ENCODE results near the gene DTYMK.

Gene DTYMK

DNA sequence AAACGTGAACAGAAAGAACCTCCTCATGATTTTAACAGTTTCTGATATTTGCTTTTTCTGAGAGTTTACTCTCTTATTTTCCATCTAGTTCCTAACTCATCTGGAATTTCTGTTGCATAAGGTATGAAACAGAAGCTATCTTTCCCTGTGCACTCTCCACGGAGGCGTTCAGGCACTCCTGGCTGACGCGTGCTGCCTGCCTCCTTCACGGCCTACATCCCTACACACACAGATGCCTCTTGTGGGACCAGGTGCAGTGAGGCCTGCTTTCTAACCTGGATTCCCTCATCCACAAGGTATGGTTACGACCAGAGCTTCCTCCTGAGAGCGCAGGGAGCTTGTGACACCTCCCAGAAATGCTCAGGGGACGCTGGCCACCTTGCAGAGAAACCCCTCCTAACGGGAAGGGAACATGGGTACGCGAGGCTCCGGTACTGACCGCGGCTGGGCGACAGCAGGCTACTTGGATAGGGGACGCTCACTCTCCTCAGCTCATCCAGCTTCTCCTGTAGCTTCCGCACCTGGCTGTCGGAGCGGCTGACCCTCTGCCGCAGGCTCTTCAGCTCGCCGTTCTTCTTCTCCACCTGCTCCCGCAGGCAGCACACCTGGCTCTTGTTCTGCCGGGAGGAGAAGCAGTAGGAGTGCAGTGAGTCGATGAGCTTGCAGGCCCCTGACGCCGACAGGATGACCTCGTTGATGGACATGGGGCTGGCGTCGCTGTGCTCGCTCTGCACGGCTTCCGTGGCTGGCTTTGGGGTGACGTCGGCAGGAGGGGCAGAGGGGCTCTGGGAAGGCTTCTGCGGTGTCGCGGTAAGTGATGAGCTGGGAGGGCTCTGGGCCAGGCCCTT, 53.9 kb downstream of the DTYMK start:
- Histone ChIP-seq H3K27me3 (ENCODE audit: control insufficient read depth in 5 of 5, insufficient read depth in 4 of 5, low read length in 5 of 5) (no peaks in the 10 kb centered on the region), H3K9ac (ENCODE audit: low read length in 5 of 5) (no peak overlapping the region), H3K4me3 (ENCODE audit: low read depth in 1 of 5, low read length in 5 of 5) (no peak overlapping the region), H3K9me3 (ENCODE audit: control insufficient read depth in 5 of 5, low read length in 5 of 5) (no peaks in the 10 kb centered on the region), H3K27ac (ENCODE audit: low read depth, low read length) (no peak overlapping the region), H3K36me3 (ENCODE audit: control insufficient read depth in 5 of 5, insufficient read depth in 5 of 5, low read length in 5 of 5) (peaks cover 0 to 43% (median 31%) of the 10 kb centered on the region in 5 donors), H3K4me1 (ENCODE audit: control insufficient read depth in 5 of 5, insufficient read depth in 5 of 5, low read length in 5 of 5) (peaks cover 0 to 14% (median 13%) of the 10 kb centered on the region in 5 donors)

DNA sequence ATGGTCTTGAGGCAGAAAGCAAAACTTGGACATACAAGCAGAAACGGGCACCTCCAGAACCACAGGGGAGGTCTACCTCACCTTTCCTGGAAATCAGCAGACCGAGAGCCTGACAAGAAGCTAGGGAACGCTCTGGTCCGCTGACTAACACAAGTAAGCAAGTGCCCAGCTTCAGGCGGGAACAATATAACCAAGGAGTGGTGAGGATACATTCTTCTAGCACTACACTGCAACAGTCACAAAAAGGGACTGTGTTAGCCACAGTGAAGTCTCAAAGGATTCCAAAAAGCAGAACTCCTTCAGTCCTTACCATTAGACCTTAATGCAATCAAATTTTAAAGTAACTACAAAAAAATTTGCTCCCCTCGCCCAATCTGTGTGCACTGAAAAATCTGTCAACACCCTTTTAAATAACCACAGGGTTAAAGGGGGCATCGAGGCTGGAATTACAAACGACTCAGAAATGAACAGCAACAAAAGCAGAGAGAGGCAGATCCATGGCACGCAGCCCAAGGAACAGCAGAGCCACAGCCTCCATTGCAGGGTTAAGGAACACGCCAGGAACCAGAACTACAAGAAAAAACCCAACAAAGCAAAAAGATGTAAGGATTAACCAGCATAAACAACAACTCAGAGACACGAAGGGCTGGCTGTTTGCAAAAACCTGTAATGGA, 56.7 kb downstream of the DTYMK start:
- Histone ChIP-seq H3K27me3 (ENCODE audit: control insufficient read depth in 5 of 5, insufficient read depth in 4 of 5, low read length in 5 of 5) (no peaks in the 10 kb centered on the region), H3K9ac (ENCODE audit: low read length in 5 of 5) (no peak overlapping the region), H3K9me3 (ENCODE audit: control insufficient read depth in 5 of 5, low read length in 5 of 5) (no peaks in the 10 kb centered on the region), H3K27ac (ENCODE audit: low read depth, low read length) (no peak overlapping the region), H3K4me1 (ENCODE audit: control insufficient read depth in 5 of 5, insufficient read depth in 5 of 5, low read length in 5 of 5) (peaks cover 0 to under 1% (median 0%) of the 10 kb centered on the region in 5 donors), H3K36me3 (ENCODE audit: control insufficient read depth in 5 of 5, insufficient read depth in 5 of 5, low read length in 5 of 5) (peaks cover 3 to 48% (median 36%) of the 10 kb centered on the region in 5 donors), H3K4me3 (ENCODE audit: low read depth in 1 of 5, low read length in 5 of 5) (no peak overlapping the region)

DNA sequence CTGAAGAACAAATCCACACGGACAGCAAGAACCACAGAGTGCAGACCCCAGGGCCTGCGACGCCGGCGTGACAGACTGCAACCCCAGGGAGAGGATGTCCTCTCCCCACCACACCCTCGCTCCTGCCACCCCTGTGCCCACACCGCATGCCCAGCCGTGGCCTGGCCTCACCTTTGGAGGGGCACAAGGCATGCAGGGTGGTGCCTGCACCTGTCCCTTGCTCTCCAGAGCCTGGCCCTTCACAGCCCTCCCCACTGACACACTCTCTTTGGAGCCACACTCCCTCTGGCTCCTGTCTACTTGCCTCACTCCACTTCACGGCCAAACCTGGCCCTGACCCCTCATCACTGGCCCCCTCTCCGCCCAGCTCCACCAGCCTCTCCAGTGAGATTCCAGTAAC, 58.9 kb downstream of the DTYMK start:
- Histone ChIP-seq H3K9me3 (ENCODE audit: control insufficient read depth in 5 of 5, low read length in 5 of 5) (no peaks in the 10 kb centered on the region), H3K9ac (ENCODE audit: low read length in 5 of 5) (no peak overlapping the region), H3K27ac (ENCODE audit: low read depth, low read length) (no peak overlapping the region), H3K27me3 (ENCODE audit: control insufficient read depth in 5 of 5, insufficient read depth in 4 of 5, low read length in 5 of 5) (no peaks in the 10 kb centered on the region), H3K36me3 (ENCODE audit: control insufficient read depth in 5 of 5, insufficient read depth in 5 of 5, low read length in 5 of 5) (peaks cover 3 to 36% (median 23%) of the 10 kb centered on the region in 5 donors), H3K4me3 (ENCODE audit: low read depth in 1 of 5, low read length in 5 of 5) (no peak overlapping the region), H3K4me1 (ENCODE audit: control insufficient read depth in 5 of 5, insufficient read depth in 5 of 5, low read length in 5 of 5) (no peaks in the 10 kb centered on the region)
